Trophoblast cell (in vitro differentiated cells and primary cell): Measurements from ENCODE around the gene SRXN1.
A peak's percentile ranks its signal among the peaks of the same experiment; 100 is the strongest.
"Not testable (repeated sequence)": the region's sequence is repeated elsewhere in the genome, so short reads cannot be mapped to it uniquely, and the experiment has no call there.

Experiments
- DNase-seq, 2 donors: peaks; one replicate each; pipeline ENCODE4 v3.0.0-alpha.2; 2016
- H2AFZ ChIP-seq: 2 replicates; pipeline ENCODE4 v1.6.1; 2013; ENCODE audit warnings: low read length, moderate library complexity, mild to moderate bottlenecking; ENCODE audit not compliant: insufficient read depth, poor library complexity
- H2AK5ac ChIP-seq: 2 replicates; pipeline ENCODE4 v1.6.1; 2013; ENCODE audit warnings: mild to moderate bottlenecking, low read length
- H2BK120ac ChIP-seq: 2 replicates; pipeline ENCODE4 v1.6.1; 2013; ENCODE audit warnings: low read length, mild to moderate bottlenecking, moderate library complexity; ENCODE audit not compliant: insufficient read depth, poor library complexity
- H2BK12ac ChIP-seq: 2 replicates; pipeline ENCODE4 v1.6.1; 2013; ENCODE audit warnings: mild to moderate bottlenecking, low read length, moderate library complexity
- H2BK5ac ChIP-seq: 2 replicates; pipeline ENCODE4 v1.6.1; 2013; ENCODE audit warnings: low read length, low read depth, moderate library complexity, mild to moderate bottlenecking; ENCODE audit not compliant: poor library complexity
- H3K14ac ChIP-seq: 2 replicates; pipeline ENCODE4 v1.6.1; 2013; ENCODE audit warnings: mild to moderate bottlenecking, low read length
- H3K18ac ChIP-seq: 2 replicates; pipeline ENCODE4 v1.6.1; 2013; ENCODE audit warnings: mild to moderate bottlenecking, low read length
- H3K23ac ChIP-seq: 2 replicates; pipeline ENCODE4 v1.6.1; 2013; ENCODE audit warnings: low read length
- H3K27ac ChIP-seq: 2 replicates; pipeline ENCODE4 v1.5.1; 2013; ENCODE audit warnings: low read depth, mild to moderate bottlenecking, inconsistent platforms, low read length, moderate library complexity
- H3K27me3 ChIP-seq: 2 replicates; pipeline ENCODE4 v1.6.1; 2013; ENCODE audit warnings: inconsistent platforms, mild to moderate bottlenecking, low read length, moderate library complexity; ENCODE audit not compliant: insufficient read depth
- H3K36me3 ChIP-seq, 2 experiments: 1 replicate in 1 of 2; 2 replicates in 1 of 2; pipeline ENCODE4 v1.6.1; 2013; ENCODE audit warnings: low read length in 2 of 2, mild to moderate bottlenecking in 2 of 2, moderate library complexity in 1 of 2; ENCODE audit not compliant: insufficient read depth in 2 of 2, control insufficient read depth in 1 of 2
- H3K4ac ChIP-seq: 2 replicates; pipeline ENCODE4 v1.6.1; 2013; ENCODE audit warnings: low read depth, mild to moderate bottlenecking, low read length, moderate library complexity
- H3K4me1 ChIP-seq, 2 experiments: 1 replicate in 1 of 2; 2 replicates in 1 of 2; pipeline ENCODE4 v1.6.1; 2013; ENCODE audit warnings: low read length in 2 of 2, mild to moderate bottlenecking in 2 of 2, moderate library complexity in 1 of 2; ENCODE audit not compliant: insufficient read depth in 2 of 2, control insufficient read depth in 1 of 2
- H3K4me2 ChIP-seq: 2 replicates; pipeline ENCODE4 v1.6.1; 2013; ENCODE audit warnings: inconsistent platforms, mild to moderate bottlenecking, low read length, moderate library complexity
- H3K4me3 ChIP-seq: 2 replicates; pipeline ENCODE4 v1.5.1; 2013; ENCODE audit warnings: mild to moderate bottlenecking, low read depth, low read length, inconsistent platforms
- H3K79me1 ChIP-seq: one replicate; pipeline ENCODE4 v1.6.1; 2013; ENCODE audit warnings: low read length
- H3K79me2 ChIP-seq: 2 replicates; pipeline ENCODE4 v1.6.1; 2013; ENCODE audit warnings: low read length, mild to moderate bottlenecking; ENCODE audit not compliant: control insufficient read depth, insufficient read depth, poor library complexity
- H3K9ac ChIP-seq: 2 replicates; pipeline ENCODE4 v1.6.1; 2013; ENCODE audit warnings: mild to moderate bottlenecking, low read length
- H3K9me3 ChIP-seq: 2 replicates; pipeline ENCODE4 v1.6.1; 2013; ENCODE audit warnings: low read depth, mild to moderate bottlenecking, control low read depth, inconsistent platforms, low read length; ENCODE audit not compliant: insufficient read depth
- H4K12ac ChIP-seq: 2 replicates; pipeline ENCODE4 v1.6.1; 2013; ENCODE audit warnings: low read depth, mild to moderate bottlenecking, low read length, moderate library complexity
- H4K8ac ChIP-seq: 2 replicates; pipeline ENCODE4 v1.6.1; 2013; ENCODE audit warnings: low read depth, mild to moderate bottlenecking, low read length, moderate library complexity
- H4K91ac ChIP-seq: one replicate; pipeline ENCODE4 v1.6.1; 2013; ENCODE audit warnings: low read depth, mild to moderate bottlenecking, low read length, moderate library complexity
- WGBS: extraction: QIAGEN DNeasy Blood & Tissue Kit; methylation state at CpG from one replicate; pipeline ENCODE4 v1.1.7; 2013; ENCODE audit warnings: missing lambda C conversion rate; ENCODE audit not compliant: insufficient read length, insufficient coverage; ENCODE audit errors: extremely low coverage; 5-methylcytosine and 5-hydroxymethylcytosine counted together

SRXN1 gene

DNA sequence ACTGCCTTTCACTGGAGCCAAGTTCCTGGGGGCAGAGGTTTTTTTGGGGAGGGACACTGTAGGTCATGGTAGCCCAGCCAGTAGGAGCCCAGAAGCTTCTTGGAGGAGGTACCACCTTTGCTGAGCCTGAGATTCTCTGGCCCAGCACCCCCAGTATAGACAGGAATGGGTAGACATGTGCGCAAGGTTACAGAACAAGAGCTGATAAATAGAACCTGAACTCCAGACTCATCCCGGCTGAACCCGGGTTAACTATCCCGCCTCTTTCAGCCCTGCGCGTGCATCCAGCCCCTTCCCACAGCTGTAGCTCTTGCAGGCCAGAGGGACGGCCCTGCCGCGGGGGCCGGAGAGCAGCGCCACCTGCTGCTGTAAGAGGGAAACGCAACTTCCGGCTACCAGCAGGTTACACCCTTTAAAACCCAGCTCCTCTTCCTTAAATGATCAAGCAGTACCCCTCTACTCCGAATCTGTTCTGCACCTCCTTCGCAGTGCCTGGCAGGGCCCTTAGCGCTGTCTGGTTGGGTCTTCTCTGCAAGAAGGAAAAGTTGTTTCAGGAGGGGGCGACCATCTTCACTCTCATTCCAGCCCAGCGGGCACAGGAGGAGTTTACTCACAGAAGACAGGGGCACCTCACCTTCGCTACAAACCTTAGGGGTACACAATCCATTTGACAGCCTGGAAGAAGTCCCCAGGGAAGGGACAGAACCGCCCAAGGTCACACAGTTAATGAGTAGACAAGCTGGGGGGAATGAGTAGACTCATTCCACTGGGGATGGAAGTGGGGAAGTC is 7.5 kb downstream of the SRXN1 start:
- WGBS, result no CpG with 5 or more reads among the region's 20 CpGs
- Histone ChIP-seq H3K27me3 (no peaks in the 10 kb centered on the region), H3K79me2 (no peaks in the 10 kb centered on the region), H3K4me3 (no peak overlapping the region), H2AFZ (no peak overlapping the region), H2BK5ac (no peak overlapping the region), H2BK12ac (no peak overlapping the region), H4K8ac (no peak overlapping the region), H3K9ac (no peak overlapping the region), H3K9me3 (peaks cover 4% of the 10 kb centered on the region), H3K14ac (no peak overlapping the region), H3K23ac (no peak overlapping the region), H3K4me2 (no peak overlapping the region), H3K4ac (no peak overlapping the region), H2BK120ac (no peak overlapping the region), H3K79me1 (no peaks in the 10 kb centered on the region), H2AK5ac (no peak overlapping the region), H3K18ac (no peak overlapping the region), H3K27ac (no peak overlapping the region), H3K36me3 (peaks cover 20 to 22% of the 10 kb centered on the region in 2 experiments), H4K12ac (no peak overlapping the region), H4K91ac (no peak overlapping the region), H3K4me1 (peaks cover 0 to 2% of the 10 kb centered on the region in 2 experiments)
- peak; percentile 72 to 84 for DNase-seq

DNA sequence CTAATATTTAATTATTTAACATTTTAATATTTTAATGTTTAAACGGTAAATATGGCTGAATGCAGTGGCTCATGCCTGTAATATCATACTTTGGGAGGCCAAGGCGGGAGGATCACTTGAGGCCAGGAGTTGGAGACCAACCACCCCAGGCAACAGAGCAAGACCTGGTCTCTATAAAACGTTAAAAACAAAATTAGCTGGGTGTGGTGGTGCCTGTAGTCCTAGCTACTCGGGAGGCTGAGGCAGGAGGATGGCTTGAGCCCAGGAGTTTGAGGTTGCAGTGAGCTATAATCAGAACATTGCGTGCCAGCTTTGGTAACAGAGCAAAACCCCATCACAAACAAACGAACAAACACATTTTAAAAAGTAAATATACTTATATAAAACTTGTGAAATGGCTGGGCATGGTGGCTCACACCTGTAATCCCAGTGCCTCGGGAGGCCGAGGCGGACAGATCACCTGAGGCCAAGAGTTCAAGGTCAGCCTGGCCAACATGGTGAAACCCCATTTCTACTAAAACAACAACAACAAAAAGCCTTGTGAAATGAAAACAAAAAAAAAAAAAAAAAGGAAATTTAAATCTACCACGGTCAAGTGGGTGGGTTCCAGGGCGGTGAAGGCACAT is 8.2 kb downstream of the SRXN1 start:
- Histone ChIP-seq H2BK120ac (no peak overlapping the region), H3K4me2 (no peak overlapping the region), H3K79me1 (no peaks in the 10 kb centered on the region), H3K18ac (no peak overlapping the region), H3K27ac (no peak overlapping the region), H3K79me2 (no peaks in the 10 kb centered on the region), H2BK5ac (no peak overlapping the region), H3K36me3 (peaks cover 13 to 20% of the 10 kb centered on the region in 2 experiments), H2BK12ac (no peak overlapping the region), H3K4me1 (peaks cover 0 to 3% of the 10 kb centered on the region in 2 experiments), H2AFZ (no peak overlapping the region), H3K27me3 (no peaks in the 10 kb centered on the region), H4K12ac (no peak overlapping the region), H3K14ac (no peak overlapping the region), H3K23ac (no peak overlapping the region), H3K4me3 (no peak overlapping the region), H4K8ac (no peak overlapping the region), H3K4ac (no peak overlapping the region), H3K9ac (no peak overlapping the region), H3K9me3 (peaks cover 4% of the 10 kb centered on the region), H2AK5ac (no peak overlapping the region), H4K91ac (no peak overlapping the region)
- no peak for DNase-seq
- no CpG with 5 or more reads among the region's 11 CpGs for WGBS

- no peak overlapping the region for H3K4me3 ChIP-seq
- peaks cover 2% of the 10 kb centered on the region for H3K9me3 ChIP-seq
- H3K9ac ChIP-seq, result no peak overlapping the region
- WGBS, result no CpG with 5 or more reads among the region's 57 CpGs
- H3K4me2 ChIP-seq, result peak overlapping the region; percentile 9
- no peaks in the 10 kb centered on the region for H3K27me3 ChIP-seq
- H3K23ac ChIP-seq, result no peak overlapping the region
- H2AFZ ChIP-seq, result no peak overlapping the region
- H3K4me1 ChIP-seq, result peaks cover 0 to 4% of the 10 kb centered on the region in 2 experiments
- no peak overlapping the region for H3K4ac ChIP-seq
- no peak overlapping the region for H3K27ac ChIP-seq
- no peak overlapping the region for H3K18ac ChIP-seq
- no peak overlapping the region for H2AK5ac ChIP-seq
- H4K91ac ChIP-seq, result no peak overlapping the region
- H3K36me3 ChIP-seq, result peaks cover 3 to 4% of the 10 kb centered on the region in 2 experiments
- DNase-seq, result no peak
- H2BK5ac ChIP-seq, result no peak overlapping the region
- no peak overlapping the region for H3K14ac ChIP-seq
- no peaks in the 10 kb centered on the region for H3K79me1 ChIP-seq
- no peaks in the 10 kb centered on the region for H3K79me2 ChIP-seq
- H2BK12ac ChIP-seq, result no peak overlapping the region
- no peak overlapping the region for H4K8ac ChIP-seq
- no peak overlapping the region for H2BK120ac ChIP-seq
- H4K12ac ChIP-seq, result no peak overlapping the region
Observed at GRCh38 chr20:642398-643174, 10.4 kb downstream of the SRXN1 start.

GRCh38 chr20:642013-642397 is 11.0 kb downstream of the SRXN1 start:
- not testable (repeated sequence) for H4K91ac ChIP-seq, H3K4ac ChIP-seq, DNase-seq, H3K79me2 ChIP-seq, H3K27ac ChIP-seq, H3K23ac ChIP-seq, H3K4me3 ChIP-seq, H2AFZ ChIP-seq, H2BK120ac ChIP-seq, H3K36me3 ChIP-seq, H2BK12ac ChIP-seq, H3K79me1 ChIP-seq, H3K27me3 ChIP-seq, H2AK5ac ChIP-seq, H2BK5ac ChIP-seq, H4K8ac ChIP-seq, H3K4me1 ChIP-seq, H4K12ac ChIP-seq, H3K14ac ChIP-seq, H3K9ac ChIP-seq, H3K18ac ChIP-seq, H3K9me3 ChIP-seq, H3K4me2 ChIP-seq
- WGBS, result no CpG with 5 or more reads among the region's 13 CpGs
